ENCODE measurements around the gene MEGF11. TPM values are rescaled to one million over a fixed set of nuclear protein-coding genes. Genes with fewer than 3 reads are reported as not detected.

Gene MEGF11
- polyA plus RNA-seq, 2 of the 4 experiments (the other 2 are of a cell fraction) = 0.25 to 0.31 TPM

GRCh38 chr15:65948383-65948782 is 305.2 kb downstream of the MEGF11 start:
- H3K27ac ChIP-seq = no peak overlapping the region
- no peak for FAIRE-seq
- WGBS (ENCODE audit: missing lambda C conversion rate) = 56% methylated on average over 8 of the region's 8 CpGs
- no peak overlapping the region for H3K4me2 ChIP-seq
- ChIA-PET POLR2A (interaction anchor here (0.9 to 1.2 kb wide), 2 partner anchors 9 to 79 kb away, joined by 3 to 4 read pairs; partner anchors contain the start of gene RAB11A), CTCF (interaction anchor here (0.6 to 2.2 kb wide), 5 partner anchors 9 to 911 kb away, joined by 3 to 9 read pairs (median 3); no protein-coding TSS in a partner anchor)
- no peak for DNase-seq (ENCODE audit: low read depth in 1 of 2, low spot score in 1 of 2)
- ATAC-seq = no peak
- H3K9me3 ChIP-seq = no peaks in the 10 kb centered on the region
- no peak overlapping the region for H3K4me3 ChIP-seq
- no peak for TF ChIP-seq HOXB5 (CRISPR knock-in tag; IDR thresholded peaks at IDR 0.05)
- TF ChIP-seq ZNF302 (CRISPR knock-in tag; IDR thresholded peaks at IDR 0.05) = no peak
- TF ChIP-seq KDM5A (IDR thresholded peaks at IDR 0.05) = no peak
- TF ChIP-seq RCOR1 (IDR thresholded peaks at IDR 0.05; ENCODE audit: low read depth, low read length) = no peak
- no peak for TF ChIP-seq RAD21 (conservative IDR thresholded peaks at IDR 0.05 in 1 of 2, IDR thresholded peaks at IDR 0.05 in 1 of 2)
- no peak for TF ChIP-seq HES2 (IDR thresholded peaks at IDR 0.05)
- no peak for TF ChIP-seq EHF (CRISPR knock-in tag; IDR thresholded peaks at IDR 0.05)
- TF ChIP-seq PHF8 (IDR thresholded peaks at IDR 0.05; ENCODE audit: borderline replicate concordance, low read depth) = no peak
- TF ChIP-seq JUN (IDR thresholded peaks at IDR 0.05) = no peak
- no peak for TF ChIP-seq ELK1 (IDR thresholded peaks at IDR 0.05; ENCODE audit: low read depth, low read length)
- no peak for TF ChIP-seq CEBPB (IDR thresholded peaks at IDR 0.05)
- TF ChIP-seq MAZ (IDR thresholded peaks at IDR 0.05; ENCODE audit: borderline replicate concordance, low read depth, low read length) = no peak
- TF ChIP-seq MYC (IDR thresholded peaks at IDR 0.05; ENCODE audit: borderline replicate concordance, low read length) = no peak
- TF ChIP-seq RARB (CRISPR knock-in tag; IDR thresholded peaks at IDR 0.05) = no peak
- TF ChIP-seq FOSB (CRISPR knock-in tag; IDR thresholded peaks at IDR 0.05) = no peak
- TF ChIP-seq KDM1A (IDR thresholded peaks at IDR 0.05; ENCODE audit: low read depth) = no peak
- TF ChIP-seq ZC3H11A (IDR thresholded peaks at IDR 0.05) = no peak
- no peak for TF ChIP-seq HEYL (CRISPR knock-in tag; IDR thresholded peaks at IDR 0.05)
- no peak for TF ChIP-seq ZFP36 (IDR thresholded peaks at IDR 0.05; ENCODE audit: borderline replicate concordance, partially characterized antibody)
- TF ChIP-seq, protein P1, sequence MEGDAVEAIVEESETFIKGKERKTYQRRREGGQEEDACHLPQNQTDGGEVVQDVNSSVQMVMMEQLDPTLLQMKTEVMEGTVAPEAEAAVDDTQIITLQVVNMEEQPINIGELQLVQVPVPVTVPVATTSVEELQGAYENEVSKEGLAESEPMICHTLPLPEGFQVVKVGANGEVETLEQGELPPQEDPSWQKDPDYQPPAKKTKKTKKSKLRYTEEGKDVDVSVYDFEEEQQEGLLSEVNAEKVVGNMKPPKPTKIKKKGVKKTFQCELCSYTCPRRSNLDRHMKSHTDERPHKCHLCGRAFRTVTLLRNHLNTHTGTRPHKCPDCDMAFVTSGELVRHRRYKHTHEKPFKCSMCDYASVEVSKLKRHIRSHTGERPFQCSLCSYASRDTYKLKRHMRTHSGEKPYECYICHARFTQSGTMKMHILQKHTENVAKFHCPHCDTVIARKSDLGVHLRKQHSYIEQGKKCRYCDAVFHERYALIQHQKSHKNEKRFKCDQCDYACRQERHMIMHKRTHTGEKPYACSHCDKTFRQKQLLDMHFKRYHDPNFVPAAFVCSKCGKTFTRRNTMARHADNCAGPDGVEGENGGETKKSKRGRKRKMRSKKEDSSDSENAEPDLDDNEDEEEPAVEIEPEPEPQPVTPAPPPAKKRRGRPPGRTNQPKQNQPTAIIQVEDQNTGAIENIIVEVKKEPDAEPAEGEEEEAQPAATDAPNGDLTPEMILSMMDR (IDR thresholded peaks at IDR 0.05) = no peak
- H3K4me1 ChIP-seq = no peaks in the 10 kb centered on the region

DNA sequence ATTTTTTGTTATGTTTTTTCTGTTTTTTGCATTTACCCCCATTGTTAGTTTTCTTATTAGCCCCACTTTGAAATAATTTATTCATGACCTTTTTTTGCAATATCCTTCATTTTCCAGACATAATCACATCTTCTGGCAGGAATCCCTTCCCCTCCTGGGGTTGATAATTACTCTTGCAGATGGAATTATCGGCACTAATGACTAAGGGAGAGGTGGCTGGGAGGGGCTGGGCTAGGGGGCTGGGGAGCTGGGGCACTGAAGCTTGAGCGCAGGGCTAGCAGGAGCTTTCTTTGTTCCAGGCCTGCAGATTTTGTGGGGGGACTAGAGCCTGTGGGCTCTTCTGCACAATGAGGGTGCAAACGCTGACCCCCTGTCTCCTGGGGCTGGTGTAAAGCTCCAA is 306.5 kb downstream of the MEGF11 start:
- WGBS (ENCODE audit: missing lambda C conversion rate) = 49% methylated on average over 3 of the region's 3 CpGs
- POLR2A ChIA-PET = no interaction called here
- no peak overlapping the region for H3K27ac ChIP-seq

More for the DNA sequence above, 306.5 kb downstream of the MEGF11 start:
- ATAC-seq = no peak
- TF ChIP-seq FOSL2 (IDR thresholded peaks at IDR 0.05) = no peak
- no peak for TF ChIP-seq FOSL2 (CRISPR knock-in tag; IDR thresholded peaks at IDR 0.05)
- TF ChIP-seq, protein P1 (IDR thresholded peaks at IDR 0.05) = no peak
- no peak for TF ChIP-seq RNF2 (IDR thresholded peaks at IDR 0.05; ENCODE audit: borderline replicate concordance, low read depth)
- no peak for TF ChIP-seq HOXA7 (CRISPR knock-in tag; IDR thresholded peaks at IDR 0.05)
- TF ChIP-seq CEBPB (IDR thresholded peaks at IDR 0.05) = no peak
- TF ChIP-seq JUNB (IDR thresholded peaks at IDR 0.05) = no peak
- no peak for TF ChIP-seq TFCP2L1 (CRISPR knock-in tag; IDR thresholded peaks at IDR 0.05)
- TF ChIP-seq ZSCAN20 (CRISPR knock-in tag; IDR thresholded peaks at IDR 0.05) = no peak
- DNase-seq (ENCODE audit: low read depth in 1 of 2, low spot score in 1 of 2) = no peak
- no peaks in the 10 kb centered on the region for H3K9me3 ChIP-seq
- H3K4me3 ChIP-seq = no peak overlapping the region
- CTCF ChIA-PET = interaction anchor here (1.3 to 2.2 kb wide), 3 partner anchors 15 to 33 kb away, joined by 3 to 9 read pairs (median 3); no protein-coding TSS in a partner anchor
- no peak for FAIRE-seq
- H3K4me2 ChIP-seq = no peak overlapping the region
- H3K4me1 ChIP-seq = no peaks in the 10 kb centered on the region
